BJ (cell line): ENCODE data around the gene FHIP1B. TPM values are rescaled to one million over a fixed set of nuclear protein-coding genes. Genes with fewer than 3 reads are reported as not detected.

Source experiments
- CTCF ChIA-PET: fragments of 350-600 bp; formaldehyde crosslinking; extraction: SDS; loops from one replicate; lab custom pipeline; 2021; ENCODE audit warnings: antibody characterized with exemption, inconsistent platforms; lab: Yijun Ruan, JAX
- POLR2A ChIA-PET: fragments of 300-600 bp; sonication (Branson Sonifier 250); formaldehyde crosslinking; extraction: SDS; loops from one replicate; lab custom pipeline; 2021; ENCODE audit warnings: antibody characterized with exemption; lab: Charles Lee
- DNase-seq: peaks from one replicate; pipeline ENCODE4 v3.0.0-alpha.2; 2011; ENCODE audit warnings: low read depth
- H3K27me3 ChIP-seq: 2 replicates; pipeline ENCODE4 v1.6.0; 2011; ENCODE audit warnings: low read length; ENCODE audit not compliant: control insufficient read depth, insufficient read depth
- H3K36me3 ChIP-seq: 2 replicates; pipeline ENCODE4 v1.5.1; 2011; ENCODE audit warnings: low read length; ENCODE audit not compliant: control insufficient read depth, insufficient read depth
- H3K4me3 ChIP-seq: 2 replicates; pipeline ENCODE4 v1.5.1; 2011; ENCODE audit warnings: low read depth, mild to moderate bottlenecking, control low read depth, low read length
- CTCF ChIP-seq: IDR thresholded peaks from 2 replicates; pipeline ENCODE4 v1.5.1; 2011; ENCODE audit warnings: low read depth, mild to moderate bottlenecking, control low read depth, inconsistent platforms, low read length, moderate library complexity; ENCODE audit not compliant: insufficient read depth
- polyA plus RNA-seq: library from polyadenylated mRNA; depleted of rRNA; stranded (reverse); fragments of >200 nt; gene quantifications from 2 replicates; pipeline ENCODE4 v1.2.3, GENCODE V29; 2011

FHIP1B gene
- polyA plus RNA-seq, 1 experiment, result 30.6 TPM

DNA sequence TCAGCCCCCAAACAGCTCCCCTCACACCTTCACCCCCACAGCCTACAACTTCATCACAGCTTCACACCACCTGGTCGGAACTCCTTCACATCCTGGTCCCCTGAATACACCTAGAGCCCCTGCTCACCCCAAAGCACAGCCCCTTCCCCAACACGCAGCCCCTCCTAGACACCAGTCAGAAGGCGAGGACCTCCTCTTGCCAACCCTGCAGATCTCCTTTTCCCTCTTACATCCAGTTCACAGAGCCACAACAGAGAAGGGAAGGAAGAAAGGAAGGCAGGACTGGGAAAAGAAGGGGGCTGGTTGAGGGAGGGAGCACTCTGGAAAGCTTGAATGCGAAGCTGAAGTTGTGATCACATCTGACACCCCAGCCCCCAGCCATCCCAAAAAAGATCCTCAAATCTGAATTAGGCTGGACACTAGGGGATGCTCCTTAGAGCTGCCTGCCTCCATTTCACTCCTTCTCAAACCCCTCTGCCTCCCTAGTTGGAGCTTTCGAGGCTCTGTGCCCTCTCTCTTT is 25.8 kb upstream of the FHIP1B start:
- H3K36me3 ChIP-seq, result no peaks in the 10 kb centered on the region
- peaks cover 38% of the 10 kb centered on the region for H3K27me3 ChIP-seq
- no peak for DNase-seq
- ChIA-PET CTCF (interaction anchor here (0.7 to 3.4 kb wide), 6 partner anchors 9 to 103 kb away, joined by 3 to 13 read pairs (median 4); no protein-coding TSS in a partner anchor), POLR2A (no interaction called here)
- no peak for TF ChIP-seq CTCF
- H3K4me3 ChIP-seq, result no peak overlapping the region

GRCh38 chr11:6258571-6259081 is 24.2 kb upstream of the FHIP1B start:
- CTCF ChIA-PET, result interaction anchor here (0.6 to 2.5 kb wide), 4 partner anchors 36 to 118 kb away, joined by 3 to 9 read pairs (median 4); no protein-coding TSS in a partner anchor
- DNase-seq, result no peak

DNA sequence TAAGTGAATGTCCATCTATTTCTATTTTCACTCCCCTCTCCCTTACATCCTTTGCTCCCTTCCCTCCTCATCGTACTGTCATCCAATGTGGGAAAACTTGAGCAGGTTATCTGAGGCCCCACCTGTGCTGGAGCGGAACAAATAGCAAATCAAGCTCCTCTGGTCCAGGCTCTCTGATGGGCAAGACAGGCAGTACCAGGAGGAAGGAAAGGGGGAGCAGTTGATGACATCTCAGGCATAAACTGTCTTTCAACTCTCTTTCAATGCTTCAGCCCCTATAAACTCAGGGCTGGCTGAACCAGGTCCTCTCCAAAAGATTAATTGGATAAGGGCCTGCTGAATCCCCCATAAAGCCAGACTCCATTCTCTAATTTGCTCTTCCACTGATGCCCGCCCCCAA is 23.7 kb upstream of the FHIP1B start:
- TF ChIP-seq CTCF, result no peak
- H3K4me3 ChIP-seq, result no peak overlapping the region
- DNase-seq, result no peak
- peaks cover 36% of the 10 kb centered on the region for H3K27me3 ChIP-seq
- ChIA-PET CTCF (interaction anchor here (0.6 to 10.0 kb wide), 7 partner anchors 30 to 119 kb away, joined by 3 to 138 read pairs (median 3); no protein-coding TSS in a partner anchor), POLR2A (no interaction called here)
- no peaks in the 10 kb centered on the region for H3K36me3 ChIP-seq

More at GRCh38 chr11:6258571-6259081, 24.2 kb upstream of the FHIP1B start:
- POLR2A ChIA-PET, result no interaction called here
- no peak for TF ChIP-seq CTCF
- peaks cover 36% of the 10 kb centered on the region for H3K27me3 ChIP-seq
- H3K36me3 ChIP-seq, result no peaks in the 10 kb centered on the region
- no peak overlapping the region for H3K4me3 ChIP-seq

DNA sequence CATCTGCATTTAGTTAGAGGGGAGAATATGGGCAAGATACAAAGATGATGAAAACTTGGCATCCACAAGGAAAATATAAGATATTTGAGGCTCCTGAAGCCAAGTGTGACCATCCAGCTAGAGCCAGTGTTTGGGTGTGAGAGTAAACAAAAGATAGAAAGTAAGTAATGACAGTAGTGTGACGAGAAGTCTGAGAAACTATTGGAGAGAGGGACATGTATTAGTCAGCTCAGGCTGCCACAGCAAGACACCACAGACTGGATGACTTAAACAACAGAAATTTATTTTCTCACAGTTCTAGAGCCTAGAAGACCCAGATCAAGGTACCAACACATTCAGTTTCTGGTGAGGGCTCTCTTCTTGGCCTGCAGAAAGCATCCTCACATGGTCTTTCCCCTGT is 18.8 kb upstream of the FHIP1B start:
- ChIA-PET CTCF (interaction anchor here (0.8 to 10.0 kb wide), 6 partner anchors 12 to 109 kb away, joined by 3 to 138 read pairs (median 38); no protein-coding TSS in a partner anchor), POLR2A (no interaction called here)
- Histone ChIP-seq H3K36me3 (no peaks in the 10 kb centered on the region), H3K27me3 (peaks cover 13% of the 10 kb centered on the region), H3K4me3 (no peak overlapping the region)
- DNase-seq, result no peak
- TF ChIP-seq CTCF, result no peak

- ChIA-PET CTCF (interaction anchor here (0.6 to 10.0 kb wide), 15 partner anchors 11 to 1582 kb away, joined by 3 to 138 read pairs (median 12); partner anchors contain the start of genes CNGA4 and FHIP1B), POLR2A (no interaction called here)
- Histone ChIP-seq H3K36me3 (no peaks in the 10 kb centered on the region), H3K27me3 (peaks cover 3% of the 10 kb centered on the region), H3K4me3 (no peak overlapping the region)
- TF ChIP-seq CTCF, result no peak
- DNase-seq, result no peak
Measured at GRCh38 chr11:6251990-6252473, 17.6 kb upstream of the FHIP1B start.
